ENCODE measurements around the gene KCNIP1. TPM values are rescaled to one million over a fixed set of nuclear protein-coding genes. Genes with fewer than 3 reads are reported as not detected.
A peak's percentile ranks its signal among the peaks of the same experiment; 100 is the strongest.

Gene KCNIP1
- total and polyA plus RNA-seq, 8 donors, result 0.35 to 4.9 (median 2.5) TPM

DNA sequence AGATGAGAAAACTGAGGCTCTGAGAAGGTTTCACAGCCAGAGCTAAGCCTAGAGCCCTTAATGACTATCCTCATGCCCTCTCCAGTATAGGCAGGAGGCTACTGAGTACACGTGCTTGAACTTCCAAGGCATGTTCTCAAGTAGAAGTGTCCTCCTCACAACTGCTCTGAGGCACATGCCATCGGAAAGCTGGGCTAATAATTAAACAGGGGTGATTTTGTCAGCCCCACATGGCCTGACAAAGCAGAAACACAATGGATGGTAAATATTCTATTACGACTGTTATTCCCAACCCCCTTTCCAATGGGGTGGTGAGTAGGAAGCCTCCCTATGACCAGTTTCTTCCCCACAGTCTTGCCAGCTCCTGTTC, 34.3 kb downstream of the KCNIP1 start:
- ATAC-seq, result peak; percentile 59

DNA sequence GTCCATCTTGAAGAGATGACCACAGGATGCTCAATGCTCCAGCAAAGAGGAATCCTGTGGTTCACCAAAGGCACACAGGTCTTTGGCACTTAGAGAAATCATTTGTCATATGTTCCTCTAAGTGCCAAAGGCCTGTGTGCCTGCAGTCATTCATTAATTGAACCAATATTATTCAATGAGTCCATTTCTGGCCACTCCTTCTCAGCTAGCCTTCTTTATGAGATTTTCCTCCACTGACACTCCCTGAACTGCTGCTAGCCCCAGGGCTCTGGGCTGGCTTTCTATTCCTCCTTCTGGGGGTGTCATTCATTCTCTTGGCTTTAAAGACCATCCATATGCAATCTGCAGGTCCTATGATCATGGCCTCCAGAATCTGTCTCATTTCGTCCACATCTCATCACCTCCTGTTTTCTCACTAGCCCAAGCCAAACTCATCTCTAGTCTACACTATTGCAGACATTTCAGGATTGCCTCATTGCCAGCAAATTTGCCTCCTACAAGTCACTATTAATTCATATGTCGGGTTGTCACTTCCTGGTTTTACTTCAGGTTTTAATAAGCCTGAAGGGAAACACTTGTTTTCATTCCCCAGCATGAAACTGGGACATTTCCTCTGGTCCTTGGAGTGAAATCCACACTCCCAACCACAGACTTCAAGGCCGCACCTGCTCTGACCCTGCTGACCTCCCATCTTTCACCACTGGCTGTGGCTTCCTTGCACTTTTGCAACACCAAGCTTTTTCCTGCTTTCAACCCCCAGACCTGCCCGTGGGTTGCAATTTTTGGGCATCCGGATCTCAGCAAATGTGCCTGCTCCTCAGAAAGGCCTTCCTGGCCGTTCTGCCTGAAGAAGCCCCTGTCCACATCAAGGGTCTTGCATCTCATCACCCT, 35.1 kb downstream of the KCNIP1 start:
- no peak for ATAC-seq
- no peaks in the 10 kb centered on the region for H3K36me3 ChIP-seq
- H3K27me3 ChIP-seq, result no peaks in the 10 kb centered on the region
- H3K4me3 ChIP-seq, result no peak overlapping the region
- intact Hi-C loops (cut with DNase I), result no loop called here
- H3K4me1 ChIP-seq, result peaks cover 0 to 14% of the 10 kb centered on the region in 2 donors
- no peak overlapping the region for H3K27ac ChIP-seq
- H3K9me3 ChIP-seq, result no peaks in the 10 kb centered on the region
- DNase-seq, result no peak
- TF ChIP-seq, protein P1, sequence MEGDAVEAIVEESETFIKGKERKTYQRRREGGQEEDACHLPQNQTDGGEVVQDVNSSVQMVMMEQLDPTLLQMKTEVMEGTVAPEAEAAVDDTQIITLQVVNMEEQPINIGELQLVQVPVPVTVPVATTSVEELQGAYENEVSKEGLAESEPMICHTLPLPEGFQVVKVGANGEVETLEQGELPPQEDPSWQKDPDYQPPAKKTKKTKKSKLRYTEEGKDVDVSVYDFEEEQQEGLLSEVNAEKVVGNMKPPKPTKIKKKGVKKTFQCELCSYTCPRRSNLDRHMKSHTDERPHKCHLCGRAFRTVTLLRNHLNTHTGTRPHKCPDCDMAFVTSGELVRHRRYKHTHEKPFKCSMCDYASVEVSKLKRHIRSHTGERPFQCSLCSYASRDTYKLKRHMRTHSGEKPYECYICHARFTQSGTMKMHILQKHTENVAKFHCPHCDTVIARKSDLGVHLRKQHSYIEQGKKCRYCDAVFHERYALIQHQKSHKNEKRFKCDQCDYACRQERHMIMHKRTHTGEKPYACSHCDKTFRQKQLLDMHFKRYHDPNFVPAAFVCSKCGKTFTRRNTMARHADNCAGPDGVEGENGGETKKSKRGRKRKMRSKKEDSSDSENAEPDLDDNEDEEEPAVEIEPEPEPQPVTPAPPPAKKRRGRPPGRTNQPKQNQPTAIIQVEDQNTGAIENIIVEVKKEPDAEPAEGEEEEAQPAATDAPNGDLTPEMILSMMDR (IDR thresholded peaks at IDR 0.05), result no peak

More for the DNA sequence above, 34.3 kb downstream of the KCNIP1 start:
- H3K27me3 ChIP-seq, result no peaks in the 10 kb centered on the region
- H3K9me3 ChIP-seq, result no peaks in the 10 kb centered on the region
- no peaks in the 10 kb centered on the region for H3K36me3 ChIP-seq
- intact Hi-C loops (cut with DNase I), result no loop called here
- no peak for DNase-seq
- TF ChIP-seq, protein P1 (IDR thresholded peaks at IDR 0.05), result no peak
- no peak overlapping the region for H3K27ac ChIP-seq
- peaks cover 0 to 14% of the 10 kb centered on the region in 2 donors for H3K4me1 ChIP-seq
- no peak overlapping the region for H3K4me3 ChIP-seq

DNA sequence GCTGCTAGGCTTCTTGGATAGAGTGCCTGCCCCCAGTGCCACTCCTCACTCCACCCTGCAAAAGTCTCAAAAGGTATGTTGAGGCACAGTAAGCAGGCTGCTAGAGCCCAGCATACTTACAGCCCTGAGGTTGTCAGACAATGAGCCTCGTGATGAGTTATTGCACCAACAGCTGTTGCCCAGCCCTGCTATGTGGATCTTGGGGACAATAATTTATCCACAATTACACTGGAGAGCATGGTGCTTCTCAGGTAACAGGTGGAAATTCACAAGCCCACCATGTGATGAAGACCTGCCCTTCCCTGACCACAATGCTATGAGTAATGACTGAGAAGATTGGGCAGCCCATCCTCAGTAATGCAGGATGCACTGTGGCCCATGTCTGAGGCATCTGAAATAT, 36.5 kb downstream of the KCNIP1 start:
- intact Hi-C loops (cut with DNase I), result no loop called here
- no peak for ATAC-seq
- H3K4me1 ChIP-seq, result peaks cover 0 to 14% of the 10 kb centered on the region in 2 donors

DNA sequence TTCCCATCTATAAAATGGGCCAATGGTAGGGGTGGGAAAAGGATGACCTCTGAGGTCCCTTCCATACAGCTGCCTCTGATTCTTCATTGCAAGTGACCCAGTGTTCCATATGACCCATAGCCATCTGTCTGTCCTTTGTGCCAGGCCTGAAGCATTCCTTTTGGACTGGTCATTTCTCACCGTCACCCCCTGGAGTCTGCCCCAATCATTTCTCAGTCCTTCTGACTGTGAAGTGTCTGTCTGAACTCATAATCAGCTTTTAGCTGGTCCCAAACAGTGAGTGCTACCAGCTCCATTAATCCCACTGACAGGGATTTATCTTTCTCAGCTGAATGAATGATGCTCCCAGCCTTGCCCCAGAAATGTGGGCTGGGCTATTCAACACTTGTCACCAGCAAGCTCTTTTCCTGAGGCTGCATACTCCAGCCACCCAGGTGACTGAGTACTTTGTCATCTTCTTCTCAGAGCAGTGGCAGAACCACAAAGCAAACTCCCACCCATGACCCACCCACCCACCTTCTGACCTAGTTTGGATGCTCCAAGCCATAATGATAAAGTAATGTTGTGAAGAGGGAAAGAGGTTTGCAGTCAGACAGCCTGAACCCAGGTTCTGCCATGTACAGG, 37.4 kb downstream of the KCNIP1 start:
- Histone ChIP-seq H3K36me3 (no peaks in the 10 kb centered on the region), H3K4me1 (peaks cover 0 to 14% of the 10 kb centered on the region in 2 donors), H3K9me3 (peaks cover 0 to 9% of the 10 kb centered on the region in 2 donors), H3K27ac (no peak overlapping the region), H3K4me3 (no peak overlapping the region), H3K27me3 (no peaks in the 10 kb centered on the region)
- TF ChIP-seq, protein P1 (IDR thresholded peaks at IDR 0.05), result no peak
- ATAC-seq, result no peak
- no peak for DNase-seq
- intact Hi-C loops (cut with DNase I), result no loop called here

More for the DNA sequence above, 36.5 kb downstream of the KCNIP1 start:
- Histone ChIP-seq H3K36me3 (no peaks in the 10 kb centered on the region), H3K4me3 (no peak overlapping the region), H3K9me3 (peaks cover 0 to 4% of the 10 kb centered on the region in 2 donors), H3K27ac (no peak overlapping the region), H3K27me3 (no peaks in the 10 kb centered on the region)
- TF ChIP-seq, protein P1 (IDR thresholded peaks at IDR 0.05), result no peak
- DNase-seq, result no peak

DNA sequence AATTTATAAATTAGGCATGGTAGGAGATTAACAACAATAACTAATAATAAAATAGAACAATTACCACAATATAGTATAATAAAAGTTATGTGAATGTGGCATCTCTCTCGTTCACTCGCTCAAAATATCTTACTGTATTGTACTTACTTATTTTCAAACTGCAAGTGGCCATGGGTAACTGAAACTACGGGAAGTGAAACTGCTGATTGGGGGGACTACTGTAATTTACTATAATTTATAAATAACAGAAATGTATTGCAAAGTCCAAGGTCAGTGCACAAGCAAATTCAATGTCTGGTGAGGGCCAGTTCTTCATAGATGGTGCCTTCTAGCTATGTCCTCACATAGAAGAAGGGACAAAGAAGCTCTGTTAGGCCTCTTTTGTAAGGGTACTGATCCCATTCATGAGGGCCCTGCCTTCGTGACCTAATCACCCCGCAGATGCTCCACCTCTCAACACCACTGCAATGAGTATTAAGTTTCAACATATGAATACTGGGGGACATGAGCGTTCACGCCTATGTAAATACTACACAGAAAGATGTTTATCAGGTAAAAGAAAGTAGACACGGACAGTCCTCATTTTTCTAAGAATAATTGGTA, 39.0 kb downstream of the KCNIP1 start:
- DNase-seq (no peak), ATAC-seq (no peak)
- Histone ChIP-seq H3K4me1 (peaks cover 0 to 14% of the 10 kb centered on the region in 2 donors), H3K27ac (no peak overlapping the region), H3K36me3 (no peaks in the 10 kb centered on the region), H3K9me3 (peaks cover 0 to 9% of the 10 kb centered on the region in 2 donors), H3K4me3 (no peak overlapping the region), H3K27me3 (peaks cover 0 to 4% of the 10 kb centered on the region in 2 donors)
- TF ChIP-seq, protein P1 (IDR thresholded peaks at IDR 0.05), result no peak
- intact Hi-C loops (cut with DNase I), result no loop called here

Data from left lung (tissue), 10 donors.